Measurements from ENCODE around the gene PTPN7. TPM values are rescaled to one million over a fixed set of nuclear protein-coding genes. Genes with fewer than 3 reads are reported as not detected.
"Not testable (repeated sequence)": the region's sequence is repeated elsewhere in the genome, so short reads cannot be mapped to it uniquely, and the experiment has no call there.

Gene PTPN7
- total RNA-seq: not detected in 2 replicates
- polyA plus RNA-seq (2012): 0.25 TPM

GRCh38 chr1:202160377-202160940, at the start of gene PTPN7:
PTPN7 (minus strand) TSS chr1:202160602; CDS start chr1:202159402, 1,200 bp downstream.
- DNase-seq (ENCODE audit: low read depth): no peak

- DNase-seq (ENCODE audit: low read depth): no peak
Measured at GRCh38 chr1:202208351-202208857, 48.0 kb upstream of the PTPN7 start.

- DNase-seq (ENCODE audit: low read depth): peak; percentile 81
Measured at GRCh38 chr1:202207292-202207691, 46.9 kb upstream of the PTPN7 start.

- DNase-seq (ENCODE audit: low read depth): no peak
Measured at GRCh38 chr1:202205523-202206190, 45.3 kb upstream of the PTPN7 start.

- no peak for DNase-seq (ENCODE audit: low read depth)
Measured at GRCh38 chr1:202204065-202204464, 43.7 kb upstream of the PTPN7 start.

GRCh38 chr1:202203238-202204039, 43.0 kb upstream of the PTPN7 start:
- no peak for DNase-seq (ENCODE audit: low read depth)

GRCh38 chr1:202202500-202203168, 42.2 kb upstream of the PTPN7 start:
- DNase-seq (ENCODE audit: low read depth): no peak

- no peak for DNase-seq (ENCODE audit: low read depth)
Measured at GRCh38 chr1:202201971-202202370, 41.6 kb upstream of the PTPN7 start.

GRCh38 chr1:202201266-202201665, 40.9 kb upstream of the PTPN7 start:
- no peak for DNase-seq (ENCODE audit: low read depth)

- DNase-seq (ENCODE audit: low read depth): no peak
Measured at GRCh38 chr1:202200669-202201068, 40.3 kb upstream of the PTPN7 start.

- DNase-seq (ENCODE audit: low read depth): no peak
Measured at GRCh38 chr1:202200112-202200548, 39.7 kb upstream of the PTPN7 start.

- no peak for DNase-seq (ENCODE audit: low read depth)
Measured at GRCh38 chr1:202199040-202199889, 38.9 kb upstream of the PTPN7 start.

- no peak for DNase-seq (ENCODE audit: low read depth)
Measured at GRCh38 chr1:202198366-202198724, 37.9 kb upstream of the PTPN7 start.

- no peak for DNase-seq (ENCODE audit: low read depth)
Measured at GRCh38 chr1:202197653-202198365, 37.4 kb upstream of the PTPN7 start.

GRCh38 chr1:202194328-202194648, 33.9 kb upstream of the PTPN7 start:
- DNase-seq (ENCODE audit: low read depth): no peak

- DNase-seq (ENCODE audit: low read depth): no peak
Measured at GRCh38 chr1:202193614-202194327, 33.4 kb upstream of the PTPN7 start, which contains the start of gene LGR6. LGR6 (plus strand) TSS chr1:202193799; CDS start chr1:202193990, 191 bp downstream.

GRCh38 chr1:202192770-202193613, 32.6 kb upstream of the PTPN7 start:
- DNase-seq (ENCODE audit: low read depth): peak; percentile 58

- DNase-seq (ENCODE audit: low read depth): not testable (repeated sequence)
Measured at GRCh38 chr1:202191391-202191790, 31.0 kb upstream of the PTPN7 start.

Data from myocyte (in vitro differentiated cells).